B cell (primary cell): ENCODE results near the gene PDE4C. TPM values are rescaled to one million over a fixed set of nuclear protein-coding genes. Genes with fewer than 3 reads are reported as not detected.

Source experiments
- ATAC-seq: fragments of 200-7000 bp; cut with Tn5 transposase; one replicate; pipeline ENCODE4 v1.10.0; 2021; ENCODE audit warnings: low read depth, mild to moderate bottlenecking, moderate number of reproducible peaks, moderate library complexity
- CTCF ChIA-PET: fragments of 350-600 bp; sonication (Branson Sonifier 250); formaldehyde crosslinking; loops from one replicate; lab custom pipeline; 2021; ENCODE audit warnings: antibody characterized with exemption, inconsistent platforms; lab: Charles Lee
- POLR2A ChIA-PET: fragments of 350-600 bp; sonication (Branson Sonifier 250); formaldehyde crosslinking; loops from one replicate; lab custom pipeline; 2021; ENCODE audit warnings: antibody characterized with exemption; lab: Charles Lee
- DNase-seq: peaks from one replicate; pipeline ENCODE4 v3.0.0; 2013
- H2AFZ ChIP-seq: 2 replicates; pipeline ENCODE4 v1.6.1; 2012; ENCODE audit warnings: mild to moderate bottlenecking, low read depth, low read length; ENCODE audit not compliant: insufficient read depth, poor library complexity, severe bottlenecking
- H3K27ac ChIP-seq, 2 donors: 1 replicate in 1 of 2; 2 replicates in 1 of 2; pipeline ENCODE4 v1.5.1; 2012 to 2013; ENCODE audit warnings: low read length in 2 of 2, mild to moderate bottlenecking in 2 of 2, moderate library complexity in 1 of 2
- H3K27me3 ChIP-seq, 4 experiments: fragments of 200-600 bp in 1 of 4; sonication (generic) in 1 of 4; replicated peaks in 1 of 4; 1 replicate in 2 of 4; 2 replicates in 2 of 4; pipeline versions ENCODE4 v1.6.1 to v1.7.0; 2013 to 2016; ENCODE audit warnings: low read length in 3 of 4, mild to moderate bottlenecking in 2 of 4, mixed read lengths in 1 of 4, moderate library complexity in 1 of 4; ENCODE audit not compliant: insufficient read depth in 4 of 4, control insufficient read depth in 3 of 4; ENCODE audit errors: control extremely low read depth in 1 of 4
- H3K36me3 ChIP-seq, 2 experiments: replicated peaks in 1 of 2; 1 replicate in 1 of 2; 2 replicates in 1 of 2; pipeline versions ENCODE4 v1.6.1 to v1.7.1; 2013; ENCODE audit warnings: low read length in 1 of 2; ENCODE audit not compliant: insufficient read depth in 2 of 2, control insufficient read depth in 1 of 2; ENCODE audit errors: control extremely low read depth in 1 of 2, extremely low read depth in 1 of 2
- H3K4me1 ChIP-seq, 2 donors: fragments of 200-600 bp in 1 of 2; sonication (generic) in 1 of 2; 1 replicate in 1 of 2; 2 replicates in 1 of 2; pipeline versions ENCODE4 v1.5.1 to v1.6.1; 2013 to 2017; ENCODE audit warnings: low read length in 2 of 2; ENCODE audit not compliant: control insufficient read depth in 2 of 2, insufficient read depth in 2 of 2
- H3K4me2 ChIP-seq: replicated peaks from 2 replicates; pipeline ENCODE3; 2012; ENCODE audit warnings: mild to moderate bottlenecking, low read depth, low read length; ENCODE audit not compliant: poor library complexity, severe bottlenecking
- H3K4me3 ChIP-seq, 5 experiments: fragments of 200-600 bp in 1 of 5; sonication (generic) in 1 of 5; 1 replicate in 3 of 5; 2 replicates in 2 of 5; pipeline versions ENCODE4 v1.5.1 to v1.7.0; 2011 to 2016; ENCODE audit warnings: low read length in 4 of 5, mild to moderate bottlenecking in 4 of 5, low read depth in 2 of 5, control low read depth in 1 of 5, moderate library complexity in 1 of 5; ENCODE audit not compliant: insufficient read depth in 1 of 5; ENCODE audit errors: control extremely low read depth in 1 of 5, extremely low read depth in 1 of 5
- H3K79me2 ChIP-seq: fragments of 200-600 bp; sonication (generic); one replicate; pipeline ENCODE4 v1.6.0; 2016; ENCODE audit warnings: low read length; ENCODE audit not compliant: control insufficient read depth, insufficient read depth
- H3K9ac ChIP-seq: fragments of 200-600 bp; sonication (generic); 2 replicates; pipeline ENCODE4 v1.6.1; 2017; ENCODE audit warnings: mild to moderate bottlenecking, low read length, moderate library complexity
- H3K9me3 ChIP-seq, 3 donors: one replicate each; pipeline versions ENCODE4 v1.6.1 to v1.7.1; 2013; ENCODE audit warnings: low read length in 2 of 3; ENCODE audit not compliant: control insufficient read depth in 2 of 3, insufficient read depth in 1 of 3; ENCODE audit errors: control extremely low read depth in 1 of 3
- H4K20me1 ChIP-seq: 2 replicates; pipeline ENCODE4 v1.6.0; 2012; ENCODE audit warnings: mild to moderate bottlenecking, low read length; ENCODE audit not compliant: insufficient read depth, control insufficient read depth, poor library complexity, severe bottlenecking
- H3K27ac Mint-ChIP-seq: one replicate; pipeline ENCODE4 v1.8.0; 2021; ENCODE audit warnings: mixed read lengths
- H3K27me3 Mint-ChIP-seq: one replicate; pipeline ENCODE4 v1.8.0; 2021; ENCODE audit warnings: mixed read lengths
- H3K4me1 Mint-ChIP-seq: one replicate; pipeline ENCODE4 v1.8.0; 2021; ENCODE audit warnings: mixed read lengths
- H3K4me3 Mint-ChIP-seq: one replicate; pipeline ENCODE4 v1.8.0; 2021; ENCODE audit warnings: mixed read lengths
- H3K9me3 Mint-ChIP-seq: one replicate; pipeline ENCODE4 v1.8.0; 2022; ENCODE audit warnings: mixed read lengths; ENCODE audit not compliant: insufficient read depth
- CTCF ChIP-seq: fragments of 200-600 bp; IDR thresholded peaks from one replicate; pipeline ENCODE4 v1.8.0; 2022; ENCODE audit warnings: antibody characterized with exemption, mild to moderate bottlenecking
- EZH2 ChIP-seq: IDR thresholded peaks from 2 replicates; pipeline ENCODE4 v1.6.1; 2012; ENCODE audit warnings: borderline replicate concordance, low read depth, mild to moderate bottlenecking, moderate library complexity, low read length; ENCODE audit not compliant: insufficient read depth, poor library complexity, severe bottlenecking
- WGBS: methylation state at CpG from one replicate; pipeline ENCODE4 v1.1.5; 2013; ENCODE audit warnings: missing lambda C conversion rate; ENCODE audit not compliant: insufficient coverage; 5-methylcytosine and 5-hydroxymethylcytosine counted together
- intact Hi-C: fragments of 100-400 bp; cut with micrococcal nuclease; formaldehyde crosslinking; loops from one replicate; pipeline ENCODE4 v1.10.0; 2022
- polyA plus RNA-seq: library from polyadenylated mRNA; depleted of rRNA; stranded (reverse); fragments of >200 nt; gene quantifications from 2 replicates; pipeline ENCODE4 v1.2.3, GENCODE V29; 2012
- total RNA-seq, 2 donors: library from RNA; stranded (reverse); fragments of 120-200 nt in 1 of 2; gene quantifications; 1 replicate in 1 of 2; 2 replicates in 1 of 2; pipeline versions ENCODE4 v1.2.3 to v1.2.4, GENCODE V29; 2013 to 2022

PDE4C gene
- total and polyA plus RNA-seq, 2 donors (not counting 1 experiment from before 2014, with no cell fraction given), result not detected

- Histone ChIP-seq H3K4me1 (peaks cover 25 to 31% of the 10 kb centered on the region in 2 donors), H3K36me3 (no peaks in the 10 kb centered on the region), H3K27me3 (peaks cover 0 to 72% (median 32%) of the 10 kb centered on the region in 4 experiments), H3K27ac (no peak overlapping the region), H3K4me2 (no peak overlapping the region), H3K9me3 (peaks cover 0 to 45% (median 0%) of the 10 kb centered on the region in 3 donors), H3K79me2 (no peaks in the 10 kb centered on the region), H4K20me1 (peaks cover 3% of the 10 kb centered on the region), H3K9ac (no peak overlapping the region), H2AFZ (no peak overlapping the region), H3K4me3 (no peak overlapping the region)
- H3K9me3 Mint-ChIP-seq, result no peaks in the 10 kb centered on the region
- H3K27ac Mint-ChIP-seq, result no peak overlapping the region
- TF ChIP-seq EZH2, result no peak
- TF ChIP-seq CTCF, result no peak
- ChIA-PET POLR2A (no interaction called here), CTCF (interaction anchor here (0.7 to 2.2 kb wide), 4 partner anchors 9 to 107 kb away, joined by 3 to 6 read pairs (median 4); no protein-coding TSS in a partner anchor)
- WGBS, result 83% methylated on average over 23 of the region's 25 CpGs
- peaks cover 30% of the 10 kb centered on the region for H3K4me1 Mint-ChIP-seq
- H3K4me3 Mint-ChIP-seq, result no peak overlapping the region
- intact Hi-C loops, result no loop called here
- DNase-seq, result no peak
- H3K27me3 Mint-ChIP-seq, result peaks cover 38% of the 10 kb centered on the region
- no peak for ATAC-seq
Measured at GRCh38 chr19:18221815-18222725, 4.2 kb downstream of the PDE4C start.
